HEK293 (cell line): ENCODE results near the gene CMTM4.

ENCODE experiments used
- FEZF1 ChIP-seq: fragments of 450-650 bp; formaldehyde crosslinking; IDR thresholded peaks from 2 replicates; pipeline ENCODE4 v1.5.1; 2016; ENCODE audit warnings: missing biosample characterization, missing genetic modification characterization
- KLF7 ChIP-seq: fragments of 450-650 bp; formaldehyde crosslinking; IDR thresholded peaks from 2 replicates; pipeline ENCODE4 v1.5.1; 2016; ENCODE audit warnings: missing biosample characterization, missing genetic modification characterization, borderline replicate concordance
- KLF9 ChIP-seq: fragments of 450-650 bp; formaldehyde crosslinking; IDR thresholded peaks from 2 replicates; pipeline ENCODE4 v1.5.1; 2016; ENCODE audit warnings: missing biosample characterization, missing genetic modification characterization, low read depth
- SCRT1 ChIP-seq: fragments of 450-650 bp; formaldehyde crosslinking; IDR thresholded peaks from 2 replicates; pipeline ENCODE4 v1.5.1; 2016; ENCODE audit warnings: missing biosample characterization, missing genetic modification characterization, borderline replicate concordance
- YY1 ChIP-seq: fragments of 450-650 bp; formaldehyde crosslinking; IDR thresholded peaks from 2 replicates; pipeline ENCODE4 v1.5.1; 2018; ENCODE audit warnings: missing biosample characterization, missing genetic modification characterization
- ZIC2 ChIP-seq: fragments of 450-650 bp; formaldehyde crosslinking; IDR thresholded peaks from 2 replicates; pipeline ENCODE4 v1.5.1; 2016; ENCODE audit warnings: missing biosample characterization, missing genetic modification characterization
- ZNF10 ChIP-seq: fragments of 450-650 bp; formaldehyde crosslinking; IDR thresholded peaks from 2 replicates; pipeline ENCODE4 v1.5.1; 2017; ENCODE audit warnings: missing biosample characterization, missing genetic modification characterization
- ZNF214 ChIP-seq: fragments of 450-650 bp; formaldehyde crosslinking; IDR thresholded peaks from 2 replicates; pipeline ENCODE4 v1.5.1; 2017; ENCODE audit warnings: missing biosample characterization, mild to moderate bottlenecking, missing genetic modification characterization, borderline replicate concordance
- ZNF24 ChIP-seq: fragments of 450-650 bp; formaldehyde crosslinking; IDR thresholded peaks from 2 replicates; pipeline ENCODE4 v1.5.1; 2016; ENCODE audit warnings: missing biosample characterization, missing genetic modification characterization
- ZNF248 ChIP-seq: fragments of 450-650 bp; formaldehyde crosslinking; IDR thresholded peaks from 2 replicates; pipeline ENCODE4 v1.5.1; 2017; ENCODE audit warnings: missing biosample characterization, missing genetic modification characterization
- ZNF341 ChIP-seq: fragments of 450-650 bp; formaldehyde crosslinking; IDR thresholded peaks from 2 replicates; pipeline ENCODE4; 2016; ENCODE audit warnings: low read depth, missing biosample characterization, missing genetic modification characterization
- ZNF354C ChIP-seq: fragments of 450-650 bp; formaldehyde crosslinking; IDR thresholded peaks from 2 replicates; pipeline ENCODE4 v1.5.1; 2016; ENCODE audit warnings: missing biosample characterization, missing genetic modification characterization, low read depth, borderline replicate concordance
- ZNF473 ChIP-seq: fragments of 450-650 bp; formaldehyde crosslinking; IDR thresholded peaks from 2 replicates; pipeline ENCODE4 v1.5.1; 2017; ENCODE audit warnings: missing biosample characterization, missing genetic modification characterization
- ZNF549 ChIP-seq: fragments of 450-650 bp; IDR thresholded peaks from 2 replicates; pipeline ENCODE4 v1.5.1; 2018; ENCODE audit warnings: missing biosample characterization, missing genetic modification characterization, mild to moderate bottlenecking, inconsistent platforms, moderate library complexity
- ZNF596 ChIP-seq: fragments of 450-650 bp; IDR thresholded peaks from 2 replicates; pipeline ENCODE4 v1.5.0; 2018; ENCODE audit warnings: missing biosample characterization, mild to moderate bottlenecking, missing genetic modification characterization, moderate library complexity
- ZNF610 ChIP-seq: fragments of 450-650 bp; formaldehyde crosslinking; IDR thresholded peaks from 2 replicates; pipeline ENCODE4 v1.5.1; 2016; ENCODE audit warnings: missing biosample characterization, missing genetic modification characterization, borderline replicate concordance
- ZNF629 ChIP-seq: fragments of 450-650 bp; formaldehyde crosslinking; IDR thresholded peaks from 2 replicates; pipeline ENCODE4 v1.5.1; 2017; ENCODE audit warnings: missing biosample characterization, missing genetic modification characterization
- TF ChIP-seq, protein P1 (sequence below): fragments of 450-650 bp; formaldehyde crosslinking; conservative IDR thresholded peaks from 2 replicates; pipeline ENCODE4 v1.5.1; 2016; ENCODE audit warnings: low read depth, missing biosample characterization, missing genetic modification characterization
- TF ChIP-seq, protein P2 (sequence below): fragments of 450-650 bp; formaldehyde crosslinking; IDR thresholded peaks from 2 replicates; pipeline ENCODE4 v1.5.1; 2017; ENCODE audit warnings: missing biosample characterization, missing genetic modification characterization
- TF ChIP-seq, protein P3 (sequence below): fragments of 450-650 bp; formaldehyde crosslinking; IDR thresholded peaks from 2 replicates; pipeline ENCODE4 v1.5.1; 2017; ENCODE audit warnings: missing biosample characterization, mild to moderate bottlenecking, missing genetic modification characterization, moderate library complexity
- TF ChIP-seq, protein P4 (sequence below): fragments of 450-650 bp; formaldehyde crosslinking; optimal IDR thresholded peaks from 2 replicates; pipeline ENCODE3; 2016; ENCODE audit warnings: missing biosample characterization, mild to moderate bottlenecking, missing genetic modification characterization
- TF ChIP-seq, protein P5 (sequence below): fragments of 450-650 bp; formaldehyde crosslinking; IDR thresholded peaks from 2 replicates; pipeline ENCODE4 v1.5.1; 2016; ENCODE audit warnings: missing biosample characterization, missing genetic modification characterization
- TF ChIP-seq, protein P6 (sequence below): fragments of 450-650 bp; IDR thresholded peaks from 2 replicates; pipeline ENCODE4 v1.5.1; 2018; ENCODE audit warnings: missing biosample characterization, missing genetic modification characterization

The CMTM4 gene

DNA sequence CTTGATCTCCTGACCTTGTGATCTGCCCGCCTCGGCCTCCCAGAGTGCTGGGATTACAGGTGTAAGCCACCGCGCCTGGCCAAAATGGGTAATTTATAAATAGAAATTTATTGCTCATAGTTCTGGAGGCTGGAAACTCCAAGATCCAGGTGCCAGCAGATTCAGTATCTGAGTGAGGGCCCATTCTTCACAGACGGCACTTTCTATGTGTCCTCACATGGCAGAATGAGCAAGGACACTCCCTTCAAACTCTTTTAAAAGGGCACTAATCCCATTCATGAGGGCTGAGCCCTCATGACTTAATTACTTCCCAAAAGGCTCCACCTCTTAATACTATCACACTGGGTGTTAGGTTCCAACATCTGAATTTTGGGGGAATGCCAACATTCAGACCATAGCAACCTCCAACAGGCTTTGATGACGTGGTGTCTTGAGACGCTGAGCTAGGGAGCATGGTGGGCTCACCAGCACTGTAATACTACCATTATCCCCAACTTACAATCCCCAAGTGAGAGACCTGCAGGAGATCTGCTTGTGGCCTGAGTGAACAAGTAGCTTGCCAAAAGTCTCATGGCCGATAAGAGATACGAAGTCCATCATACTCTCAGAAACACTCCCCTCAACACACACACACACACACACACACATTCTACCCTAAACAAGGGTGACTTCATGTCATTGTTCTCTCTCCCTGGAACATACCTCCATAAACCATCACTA is 8.5 kb downstream of the CMTM4 start (continued):
- 0 out of 2 replicates have a peak, but pooled peaks have one; percentile 25 for TF ChIP-seq ZNF10 (tag by site-specific recombination)
- no peak for TF ChIP-seq ZNF473 (tag by site-specific recombination)
- peak; percentile 80 for TF ChIP-seq ZNF629 (tag by site-specific recombination)
- no peak for TF ChIP-seq ZIC2 (tag by site-specific recombination)
- no peak for TF ChIP-seq ZNF354C (tag by site-specific recombination)
- TF ChIP-seq ZNF24 (tag by site-specific recombination), result no peak
- TF ChIP-seq, protein P1, sequence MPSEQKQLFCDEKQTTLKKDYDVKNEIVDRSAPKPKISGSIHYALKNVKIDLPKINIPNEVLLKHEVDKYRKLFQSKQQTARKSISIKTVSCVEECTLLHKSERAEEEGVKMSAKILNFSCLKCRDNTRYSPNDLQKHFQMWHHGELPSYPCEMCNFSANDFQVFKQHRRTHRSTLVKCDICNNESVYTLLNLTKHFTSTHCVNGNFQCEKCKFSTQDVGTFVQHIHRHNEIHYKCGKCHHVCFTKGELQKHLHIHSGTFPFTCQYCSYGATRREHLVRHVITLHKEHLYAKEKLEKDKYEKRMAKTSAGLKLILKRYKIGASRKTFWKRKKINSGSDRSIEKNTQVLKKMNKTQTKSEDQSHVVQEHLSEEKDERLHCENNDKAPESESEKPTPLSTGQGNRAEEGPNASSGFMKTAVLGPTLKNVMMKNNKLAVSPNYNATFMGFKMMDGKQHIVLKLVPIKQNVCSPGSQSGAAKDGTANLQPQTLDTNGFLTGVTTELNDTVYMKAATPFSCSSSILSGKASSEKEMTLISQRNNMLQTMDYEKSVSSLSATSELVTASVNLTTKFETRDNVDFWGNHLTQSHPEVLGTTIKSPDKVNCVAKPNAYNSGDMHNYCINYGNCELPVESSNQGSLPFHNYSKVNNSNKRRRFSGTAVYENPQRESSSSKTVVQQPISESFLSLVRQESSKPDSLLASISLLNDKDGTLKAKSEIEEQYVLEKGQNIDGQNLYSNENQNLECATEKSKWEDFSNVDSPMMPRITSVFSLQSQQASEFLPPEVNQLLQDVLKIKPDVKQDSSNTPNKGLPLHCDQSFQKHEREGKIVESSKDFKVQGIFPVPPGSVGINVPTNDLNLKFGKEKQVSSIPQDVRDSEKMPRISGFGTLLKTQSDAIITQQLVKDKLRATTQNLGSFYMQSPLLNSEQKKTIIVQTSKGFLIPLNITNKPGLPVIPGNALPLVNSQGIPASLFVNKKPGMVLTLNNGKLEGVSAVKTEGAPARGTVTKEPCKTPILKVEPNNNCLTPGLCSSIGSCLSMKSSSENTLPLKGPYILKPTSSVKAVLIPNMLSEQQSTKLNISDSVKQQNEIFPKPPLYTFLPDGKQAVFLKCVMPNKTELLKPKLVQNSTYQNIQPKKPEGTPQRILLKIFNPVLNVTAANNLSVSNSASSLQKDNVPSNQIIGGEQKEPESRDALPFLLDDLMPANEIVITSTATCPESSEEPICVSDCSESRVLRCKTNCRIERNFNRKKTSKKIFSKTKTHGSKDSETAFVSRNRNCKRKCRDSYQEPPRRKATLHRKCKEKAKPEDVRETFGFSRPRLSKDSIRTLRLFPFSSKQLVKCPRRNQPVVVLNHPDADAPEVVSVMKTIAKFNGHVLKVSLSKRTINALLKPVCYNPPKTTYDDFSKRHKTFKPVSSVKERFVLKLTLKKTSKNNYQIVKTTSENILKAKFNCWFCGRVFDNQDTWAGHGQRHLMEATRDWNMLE (tag by site-specific recombination), result no peak
- no peak for TF ChIP-seq ZNF549 (tag by site-specific recombination)
- TF ChIP-seq, protein P2, sequence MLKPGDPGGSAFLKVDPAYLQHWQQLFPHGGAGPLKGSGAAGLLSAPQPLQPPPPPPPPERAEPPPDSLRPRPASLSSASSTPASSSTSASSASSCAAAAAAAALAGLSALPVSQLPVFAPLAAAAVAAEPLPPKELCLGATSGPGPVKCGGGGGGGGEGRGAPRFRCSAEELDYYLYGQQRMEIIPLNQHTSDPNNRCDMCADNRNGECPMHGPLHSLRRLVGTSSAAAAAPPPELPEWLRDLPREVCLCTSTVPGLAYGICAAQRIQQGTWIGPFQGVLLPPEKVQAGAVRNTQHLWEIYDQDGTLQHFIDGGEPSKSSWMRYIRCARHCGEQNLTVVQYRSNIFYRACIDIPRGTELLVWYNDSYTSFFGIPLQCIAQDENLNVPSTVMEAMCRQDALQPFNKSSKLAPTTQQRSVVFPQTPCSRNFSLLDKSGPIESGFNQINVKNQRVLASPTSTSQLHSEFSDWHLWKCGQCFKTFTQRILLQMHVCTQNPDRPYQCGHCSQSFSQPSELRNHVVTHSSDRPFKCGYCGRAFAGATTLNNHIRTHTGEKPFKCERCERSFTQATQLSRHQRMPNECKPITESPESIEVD (tag by site-specific recombination), result no peak
- TF ChIP-seq KLF9 (tag by site-specific recombination), result 0 out of 2 replicates have a peak, but pooled peaks have one; percentile 28
- no peak for TF ChIP-seq ZNF341 (tag by site-specific recombination)
- TF ChIP-seq, protein P3, sequence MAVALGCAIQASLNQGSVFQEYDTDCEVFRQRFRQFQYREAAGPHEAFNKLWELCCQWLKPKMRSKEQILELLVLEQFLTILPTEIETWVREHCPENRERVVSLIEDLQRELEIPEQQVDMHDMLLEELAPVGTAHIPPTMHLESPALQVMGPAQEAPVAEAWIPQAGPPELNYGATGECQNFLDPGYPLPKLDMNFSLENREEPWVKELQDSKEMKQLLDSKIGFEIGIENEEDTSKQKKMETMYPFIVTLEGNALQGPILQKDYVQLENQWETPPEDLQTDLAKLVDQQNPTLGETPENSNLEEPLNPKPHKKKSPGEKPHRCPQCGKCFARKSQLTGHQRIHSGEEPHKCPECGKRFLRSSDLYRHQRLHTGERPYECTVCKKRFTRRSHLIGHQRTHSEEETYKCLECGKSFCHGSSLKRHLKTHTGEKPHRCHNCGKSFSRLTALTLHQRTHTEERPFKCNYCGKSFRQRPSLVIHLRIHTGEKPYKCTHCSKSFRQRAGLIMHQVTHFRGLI (tag by site-specific recombination), result no peak
- no peak for TF ChIP-seq ZNF596 (tag by site-specific recombination)
- TF ChIP-seq ZNF248 (tag by site-specific recombination), result no peak
- TF ChIP-seq, protein P4, sequence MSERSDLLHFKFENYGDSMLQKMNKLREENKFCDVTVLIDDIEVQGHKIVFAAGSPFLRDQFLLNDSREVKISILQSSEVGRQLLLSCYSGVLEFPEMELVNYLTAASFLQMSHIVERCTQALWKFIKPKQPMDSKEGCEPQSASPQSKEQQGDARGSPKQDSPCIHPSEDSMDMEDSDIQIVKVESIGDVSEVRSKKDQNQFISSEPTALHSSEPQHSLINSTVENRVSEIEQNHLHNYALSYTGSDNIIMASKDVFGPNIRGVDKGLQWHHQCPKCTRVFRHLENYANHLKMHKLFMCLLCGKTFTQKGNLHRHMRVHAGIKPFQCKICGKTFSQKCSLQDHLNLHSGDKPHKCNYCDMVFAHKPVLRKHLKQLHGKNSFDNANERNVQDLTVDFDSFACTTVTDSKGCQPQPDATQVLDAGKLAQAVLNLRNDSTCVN, result no peak
- TF ChIP-seq, protein P5, sequence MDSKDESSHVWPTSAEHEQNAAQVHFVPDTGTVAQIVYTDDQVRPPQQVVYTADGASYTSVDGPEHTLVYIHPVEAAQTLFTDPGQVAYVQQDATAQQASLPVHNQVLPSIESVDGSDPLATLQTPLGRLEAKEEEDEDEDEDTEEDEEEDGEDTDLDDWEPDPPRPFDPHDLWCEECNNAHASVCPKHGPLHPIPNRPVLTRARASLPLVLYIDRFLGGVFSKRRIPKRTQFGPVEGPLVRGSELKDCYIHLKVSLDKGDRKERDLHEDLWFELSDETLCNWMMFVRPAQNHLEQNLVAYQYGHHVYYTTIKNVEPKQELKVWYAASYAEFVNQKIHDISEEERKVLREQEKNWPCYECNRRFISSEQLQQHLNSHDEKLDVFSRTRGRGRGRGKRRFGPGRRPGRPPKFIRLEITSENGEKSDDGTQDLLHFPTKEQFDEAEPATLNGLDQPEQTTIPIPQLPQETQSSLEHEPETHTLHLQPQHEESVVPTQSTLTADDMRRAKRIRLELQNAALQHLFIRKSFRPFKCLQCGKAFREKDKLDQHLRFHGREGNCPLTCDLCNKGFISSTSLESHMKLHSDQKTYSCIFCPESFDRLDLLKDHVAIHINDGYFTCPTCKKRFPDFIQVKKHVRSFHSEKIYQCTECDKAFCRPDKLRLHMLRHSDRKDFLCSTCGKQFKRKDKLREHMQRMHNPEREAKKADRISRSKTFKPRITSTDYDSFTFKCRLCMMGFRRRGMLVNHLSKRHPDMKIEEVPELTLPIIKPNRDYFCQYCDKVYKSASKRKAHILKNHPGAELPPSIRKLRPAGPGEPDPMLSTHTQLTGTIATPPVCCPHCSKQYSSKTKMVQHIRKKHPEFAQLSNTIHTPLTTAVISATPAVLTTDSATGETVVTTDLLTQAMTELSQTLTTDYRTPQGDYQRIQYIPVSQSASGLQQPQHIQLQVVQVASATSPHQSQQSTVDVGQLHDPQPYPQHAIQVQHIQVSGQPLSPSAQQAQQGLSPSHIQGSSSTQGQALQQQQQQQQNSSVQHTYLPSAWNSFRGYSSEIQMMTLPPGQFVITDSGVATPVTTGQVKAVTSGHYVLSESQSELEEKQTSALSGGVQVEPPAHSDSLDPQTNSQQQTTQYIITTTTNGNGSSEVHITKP (tag by site-specific recombination), result peak; percentile 70
- TF ChIP-seq KLF7 (tag by site-specific recombination), result no peak
- 0 out of 2 replicates have a peak, but pooled peaks have one; percentile 36 for TF ChIP-seq FEZF1
- TF ChIP-seq, protein P6, sequence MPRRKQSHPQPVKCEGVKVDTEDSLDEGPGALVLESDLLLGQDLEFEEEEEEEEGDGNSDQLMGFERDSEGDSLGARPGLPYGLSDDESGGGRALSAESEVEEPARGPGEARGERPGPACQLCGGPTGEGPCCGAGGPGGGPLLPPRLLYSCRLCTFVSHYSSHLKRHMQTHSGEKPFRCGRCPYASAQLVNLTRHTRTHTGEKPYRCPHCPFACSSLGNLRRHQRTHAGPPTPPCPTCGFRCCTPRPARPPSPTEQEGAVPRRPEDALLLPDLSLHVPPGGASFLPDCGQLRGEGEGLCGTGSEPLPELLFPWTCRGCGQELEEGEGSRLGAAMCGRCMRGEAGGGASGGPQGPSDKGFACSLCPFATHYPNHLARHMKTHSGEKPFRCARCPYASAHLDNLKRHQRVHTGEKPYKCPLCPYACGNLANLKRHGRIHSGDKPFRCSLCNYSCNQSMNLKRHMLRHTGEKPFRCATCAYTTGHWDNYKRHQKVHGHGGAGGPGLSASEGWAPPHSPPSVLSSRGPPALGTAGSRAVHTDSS (tag by site-specific recombination), result no peak
- TF ChIP-seq YY1 (tag by site-specific recombination), result no peak
- no peak for TF ChIP-seq ZNF610 (tag by site-specific recombination)
- peak; percentile 67 for TF ChIP-seq SCRT1 (tag by site-specific recombination)
- TF ChIP-seq ZNF214 (tag by site-specific recombination), result no peak
